GM19452 (cell line): Measurements from ENCODE around the gene PHACTR3.

ENCODE experiments used
- ATAC-seq: cut with Tn5 transposase; IDR thresholded peaks from one replicate; pipeline ENCODE4 v1.9.1; 2021; ENCODE audit not compliant: unreplicated experiment

The PHACTR3 gene

GRCh38 chr20:59588236-59588855 is 16.0 kb upstream of the PHACTR3 start:
- no peak for ATAC-seq

- no peak for ATAC-seq
Measured at GRCh38 chr20:59589086-59589684, 15.2 kb upstream of the PHACTR3 start.

- no peak for ATAC-seq
Measured at GRCh38 chr20:59591061-59591460, 13.3 kb upstream of the PHACTR3 start.

GRCh38 chr20:59596690-59597089 is 7.7 kb upstream of the PHACTR3 start:
- ATAC-seq = no peak

- no peak for ATAC-seq
Measured at GRCh38 chr20:59597240-59597639, 7.1 kb upstream of the PHACTR3 start.

- ATAC-seq = no peak
Measured at GRCh38 chr20:59598625-59599310, 5.6 kb upstream of the PHACTR3 start.

GRCh38 chr20:59599941-59600340 is 4.4 kb upstream of the PHACTR3 start:
- no peak for ATAC-seq

GRCh38 chr20:59600472-59600871 is 3.9 kb upstream of the PHACTR3 start:
- no peak for ATAC-seq

- ATAC-seq = no peak
Measured at GRCh38 chr20:59602546-59603080, 1.7 kb upstream of the PHACTR3 start.

GRCh38 chr20:59603176-59603575 is 1.2 kb upstream of the PHACTR3 start:
- no peak for ATAC-seq

GRCh38 chr20:59604741-59605600 is 631 bp downstream of the PHACTR3 start:
- ATAC-seq = no peak

GRCh38 chr20:59605601-59606364 is 1.4 kb downstream of the PHACTR3 start:
- ATAC-seq = no peak

GRCh38 chr20:59606566-59606965 is 2.2 kb downstream of the PHACTR3 start:
- no peak for ATAC-seq

- no peak for ATAC-seq
Measured at GRCh38 chr20:59608396-59608795, 4.1 kb downstream of the PHACTR3 start.

GRCh38 chr20:59608871-59609270 is 4.5 kb downstream of the PHACTR3 start:
- ATAC-seq = no peak

GRCh38 chr20:59611286-59611685 is 6.9 kb downstream of the PHACTR3 start:
- ATAC-seq = no peak

- no peak for ATAC-seq
Measured at GRCh38 chr20:59613861-59614260, 9.5 kb downstream of the PHACTR3 start.

- no peak for ATAC-seq
Measured at GRCh38 chr20:59614714-59615113, 10.4 kb downstream of the PHACTR3 start.

- no peak for ATAC-seq
Measured at GRCh38 chr20:59616306-59616705, 12.0 kb downstream of the PHACTR3 start.

GRCh38 chr20:59617221-59617620 is 12.9 kb downstream of the PHACTR3 start:
- ATAC-seq = no peak
